NCI-H187 (cell line): ENCODE results near the gene ADH1B.
"Not testable (repeated sequence)": the region's sequence is repeated elsewhere in the genome, so short reads cannot be mapped to it uniquely, and the experiment has no call there.

Source experiments
- DNase-seq, 2 experiments: peaks; one replicate each; lab custom pipeline; 2025; lab: John Stamatoyannopoulos, UW

Gene ADH1B

GRCh38 chr4:99324361-99324760, 3.2 kb upstream of the ADH1B start:
- no peak for DNase-seq

- DNase-seq: no peak
Measured at GRCh38 chr4:99323756-99324155, 2.6 kb upstream of the ADH1B start.

DNA sequence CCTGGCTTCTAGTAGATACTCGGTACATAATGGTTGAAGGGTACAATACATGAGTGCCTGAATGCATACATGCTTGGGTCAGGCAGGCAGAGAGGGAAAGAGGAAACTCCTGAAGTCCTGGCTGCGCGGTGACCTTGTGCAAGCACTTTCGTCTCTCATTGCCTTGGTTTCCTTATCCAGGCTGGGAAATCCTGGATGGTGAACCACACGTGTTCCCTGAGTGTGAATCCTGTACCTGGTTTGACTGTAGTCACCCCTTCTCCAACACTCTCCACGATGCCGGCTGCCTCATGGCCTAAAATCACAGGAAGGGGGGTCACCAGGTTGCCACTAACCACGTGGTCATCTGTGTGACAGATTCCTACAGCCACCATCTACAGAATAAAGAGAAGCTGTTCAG, 3.4 kb downstream of the ADH1B start:
- not testable (repeated sequence) for DNase-seq

- no peak for DNase-seq
Measured at GRCh38 chr4:99317354-99317753, 3.8 kb downstream of the ADH1B start.

GRCh38 chr4:99315839-99316238, 5.4 kb downstream of the ADH1B start:
- no peak for DNase-seq

DNA sequence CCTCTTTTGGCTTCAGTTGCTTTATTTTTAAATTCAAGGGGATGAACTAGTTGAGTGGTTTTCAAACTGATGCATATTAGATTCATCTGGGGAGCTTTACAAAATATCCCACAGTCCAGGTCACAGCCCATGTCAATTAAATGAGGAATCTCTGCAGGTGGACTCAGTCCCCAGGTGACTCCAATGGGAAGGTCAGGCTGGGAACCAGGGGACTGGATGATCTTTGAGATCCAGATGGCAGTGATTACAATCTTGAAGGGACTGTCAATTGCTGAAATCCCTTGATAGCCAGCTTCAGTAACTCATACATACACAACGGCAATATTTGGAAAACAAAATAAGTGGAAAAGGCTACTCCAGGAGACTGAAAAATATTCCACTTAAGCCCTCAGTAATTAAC, 7.0 kb downstream of the ADH1B start:
- DNase-seq: no peak

DNA sequence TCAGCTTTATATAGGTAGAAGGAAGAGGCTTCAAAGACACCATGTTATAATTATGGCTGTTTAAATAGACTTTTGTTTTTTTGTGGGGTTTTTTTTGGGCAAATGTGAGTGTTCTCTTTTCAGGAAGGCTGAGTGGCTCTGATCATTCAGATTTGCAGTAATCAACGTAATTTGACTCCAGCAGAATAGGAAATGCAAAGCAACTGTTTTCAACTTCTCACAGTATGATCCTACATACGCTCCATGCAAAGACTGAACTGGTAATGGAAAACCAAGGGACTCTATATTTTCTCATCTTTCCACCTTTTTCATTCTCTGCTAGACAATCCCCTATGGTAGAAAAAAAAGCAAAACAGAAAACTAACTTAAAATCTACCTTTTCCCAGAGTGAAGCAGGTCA, 10.8 kb downstream of the ADH1B start:
- DNase-seq: no peak

GRCh38 chr4:99305638-99306400, 15.4 kb downstream of the ADH1B start:
- DNase-seq: no peak

GRCh38 chr4:99301376-99302164, 19.6 kb downstream of the ADH1B start:
- no peak for DNase-seq

- no peak for DNase-seq
Measured at GRCh38 chr4:99300934-99301333, 20.3 kb downstream of the ADH1B start.

DNA sequence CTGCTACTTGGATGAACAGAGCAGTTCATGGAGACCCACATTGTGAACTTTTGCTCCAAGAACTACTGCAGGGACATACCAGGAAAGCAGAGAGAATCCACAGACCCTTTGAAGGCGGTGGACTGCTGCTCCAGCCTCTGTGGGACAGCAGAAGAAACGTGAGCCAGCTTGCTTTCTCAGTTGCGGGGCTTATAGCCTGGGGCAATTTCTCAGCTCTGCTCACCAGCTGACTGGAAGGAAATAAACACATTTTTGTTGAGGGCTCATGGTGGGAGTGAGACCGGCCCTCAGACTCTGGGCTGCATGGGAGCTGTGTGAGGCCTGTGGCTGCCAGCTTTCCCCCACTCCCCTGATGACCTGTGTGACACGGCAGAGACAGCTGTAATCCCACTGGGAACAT, 27.8 kb downstream of the ADH1B start:
- no peak for DNase-seq

- DNase-seq: no peak
Measured at GRCh38 chr4:99290848-99291786, 30.1 kb downstream of the ADH1B start, which contains the start of gene ADH1A. TSS of gene ADH1A (minus strand) at chr4:99290985. CDS start at chr4:99290914, 71 bp downstream.

DNA sequence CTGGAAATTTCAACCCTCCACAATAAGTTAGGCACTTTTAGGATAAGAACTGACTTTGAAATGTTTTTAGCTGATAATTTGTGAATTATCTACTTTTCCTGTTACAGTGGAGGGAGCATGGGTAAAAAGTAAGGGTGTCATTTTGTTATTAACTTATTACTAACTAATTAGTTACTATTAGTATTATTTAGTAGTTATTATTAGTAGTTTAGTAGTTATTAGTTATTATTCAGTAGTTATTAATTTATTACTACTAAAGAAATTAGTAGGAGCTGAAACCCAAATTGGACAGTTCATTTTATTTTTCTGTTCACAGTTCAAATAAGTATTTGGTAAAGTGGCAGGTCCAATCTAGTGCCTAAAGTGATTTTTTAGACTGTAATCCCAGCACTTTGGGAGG, 35.8 kb downstream of the ADH1B start:
- DNase-seq: no peak

DNA sequence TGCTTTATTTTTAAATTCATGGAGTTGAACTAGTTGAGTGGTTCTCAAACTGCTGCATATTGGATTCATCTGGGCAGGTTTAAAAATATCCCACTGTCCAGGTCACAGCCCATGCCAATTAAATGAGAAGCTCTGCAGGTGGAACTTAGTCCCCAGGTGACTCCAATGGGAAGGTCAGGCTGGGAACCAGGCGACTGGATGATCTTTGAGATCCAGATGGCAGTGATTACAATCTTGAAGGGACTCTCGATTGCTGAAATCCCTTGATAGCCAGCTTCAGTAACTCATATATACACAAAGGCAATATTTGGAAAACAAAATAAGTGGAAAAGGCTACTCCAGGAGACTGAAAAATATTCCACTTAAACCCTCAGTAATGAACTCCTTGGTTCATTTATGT, 38.5 kb downstream of the ADH1B start:
- no peak for DNase-seq

- DNase-seq: no peak
Measured at GRCh38 chr4:99281261-99281660, 39.9 kb downstream of the ADH1B start.

GRCh38 chr4:99276417-99276816, 44.8 kb downstream of the ADH1B start:
- DNase-seq: no peak

DNA sequence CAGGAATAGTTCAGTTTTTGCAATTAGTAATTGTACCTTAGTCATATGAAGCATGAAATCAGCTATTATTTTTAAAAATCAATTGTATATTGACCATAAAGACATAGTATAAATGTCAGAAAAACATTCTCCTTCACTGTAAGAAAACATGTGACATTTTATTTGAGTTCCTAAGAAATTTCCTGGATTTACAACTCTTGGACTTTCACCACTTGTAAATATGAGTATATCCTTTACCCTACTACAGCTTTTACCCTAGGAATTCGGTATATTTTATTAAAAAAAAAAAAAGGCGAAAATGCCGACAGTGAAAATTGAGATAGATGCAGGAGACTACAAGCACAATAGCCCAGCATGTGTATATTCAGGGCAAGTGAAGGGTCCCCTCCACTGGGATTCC, 45.3 kb downstream of the ADH1B start:
- DNase-seq: no peak

DNA sequence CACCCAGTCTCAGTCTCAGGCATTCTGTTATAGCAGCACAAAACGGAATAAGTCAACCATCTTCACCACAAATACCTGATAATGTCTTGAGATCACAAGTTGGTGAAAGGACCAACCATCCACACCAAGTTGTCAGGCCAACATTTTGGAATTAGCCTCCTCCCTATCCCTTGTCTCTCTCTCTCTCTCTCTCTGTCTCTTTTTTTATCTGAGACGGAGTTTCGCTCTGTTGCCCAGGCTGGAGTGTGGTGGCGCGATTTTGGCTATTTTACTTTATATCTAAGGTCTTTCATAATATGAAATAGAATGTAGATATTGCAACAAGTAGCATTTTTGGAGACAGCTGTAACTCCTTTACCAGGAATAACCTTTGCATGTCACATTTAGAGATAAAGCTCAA, 46.2 kb downstream of the ADH1B start:
- no peak for DNase-seq

- DNase-seq: no peak
Measured at GRCh38 chr4:99273704-99274103, 47.5 kb downstream of the ADH1B start.

DNA sequence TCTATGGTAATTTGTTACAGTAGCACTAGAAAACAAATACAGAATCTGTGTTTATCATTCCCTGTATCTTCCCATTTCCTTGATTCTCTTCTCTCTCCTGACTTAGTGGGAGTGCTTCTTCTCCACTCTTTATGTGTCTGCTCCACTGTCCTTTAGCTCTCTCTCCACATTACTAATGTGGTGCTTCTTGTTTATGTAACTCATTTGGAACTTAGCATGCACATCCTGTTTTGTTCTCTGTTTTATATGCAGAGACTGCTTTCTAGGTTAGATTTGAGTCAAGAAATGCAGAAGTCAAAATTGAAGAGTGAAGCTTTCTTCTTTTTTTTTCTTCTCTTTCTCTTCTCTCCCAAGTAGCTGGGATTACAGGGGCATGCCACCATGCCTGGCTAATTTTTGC, 56.3 kb downstream of the ADH1B start:
- DNase-seq: no peak
